ENCODE data around the gene HMGXB4.
A peak's percentile ranks its signal among the peaks of the same experiment; 100 is the strongest.

Gene HMGXB4

GRCh38 chr22:35330258-35330861 lies 73.1 kb downstream of the HMGXB4 start:
- no peak for TF ChIP-seq CTCF (conservative IDR thresholded peaks at IDR 0.05)
- no peak overlapping the region for H3K27ac ChIP-seq

DNA sequence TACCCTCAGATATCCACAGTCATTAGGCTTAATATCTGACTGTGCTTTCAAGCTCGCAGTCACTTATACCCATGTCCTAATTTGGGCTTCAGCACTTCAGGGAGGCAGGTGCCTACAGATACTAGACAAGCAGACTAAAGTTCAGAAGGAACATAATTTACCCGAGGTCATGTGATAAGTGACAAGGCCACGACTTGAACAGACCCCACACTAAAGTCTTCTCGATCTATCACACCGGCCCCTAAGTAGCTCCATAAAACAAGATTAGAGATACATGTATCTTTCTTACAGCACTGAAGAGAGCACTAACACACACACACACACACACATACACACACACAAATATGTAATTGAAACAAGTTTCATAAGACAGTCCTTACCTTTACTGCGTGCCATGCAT lies 75.0 kb downstream of the HMGXB4 start:
- TF ChIP-seq CTCF (conservative IDR thresholded peaks at IDR 0.05), result no peak
- no peak overlapping the region for H3K27ac ChIP-seq

DNA sequence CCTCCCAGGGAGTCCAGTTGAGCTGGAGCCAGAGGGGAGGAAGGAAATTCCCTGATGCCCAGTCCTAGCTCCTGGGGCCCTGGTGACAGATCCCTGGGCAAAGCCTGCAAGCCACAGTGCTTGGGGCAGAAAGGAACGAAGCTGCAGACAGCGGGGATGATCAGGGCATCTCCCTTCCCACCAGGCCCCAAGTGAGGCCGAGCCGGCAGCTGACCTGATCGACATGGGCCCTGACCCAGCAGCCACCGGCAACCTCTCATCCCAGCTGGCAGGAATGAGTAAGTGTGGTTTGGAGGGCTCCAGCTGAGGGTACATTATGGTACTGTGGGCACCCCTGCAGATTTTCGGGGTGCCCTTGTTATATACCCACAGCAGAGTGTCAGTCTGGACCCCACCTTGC lies 75.9 kb downstream of the HMGXB4 start:
- TF ChIP-seq CTCF (conservative IDR thresholded peaks at IDR 0.05), result no peak
- no peak overlapping the region for H3K27ac ChIP-seq

- no peak overlapping the region for H3K27ac ChIP-seq
- TF ChIP-seq CTCF (conservative IDR thresholded peaks at IDR 0.05), result no peak
Observed at GRCh38 chr22:35334004-35334403, 76.7 kb downstream of the HMGXB4 start.

DNA sequence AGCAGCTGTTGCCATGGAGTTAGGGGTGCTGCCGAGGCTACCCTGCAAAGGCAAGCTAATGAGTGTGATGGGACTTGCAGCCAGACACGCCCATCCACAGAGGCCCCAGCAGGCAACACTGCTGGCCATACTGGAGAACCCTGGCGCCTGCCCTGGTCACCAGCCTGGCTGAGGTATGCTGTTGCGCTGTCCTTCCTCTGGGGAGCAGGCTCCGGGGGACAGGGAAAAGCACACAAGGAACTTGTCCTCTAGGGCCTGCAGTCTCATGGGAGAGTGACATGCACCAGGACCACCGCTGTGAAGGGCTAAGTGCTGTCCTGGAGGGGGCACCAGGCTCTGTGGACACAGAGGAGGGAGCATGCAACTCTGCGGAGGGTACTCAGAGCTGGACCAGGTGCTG lies 78.2 kb downstream of the HMGXB4 start:
- H3K27ac ChIP-seq, result peak overlapping the region; percentile 23; the same call in 1 of the 2 replicates
- TF ChIP-seq CTCF (conservative IDR thresholded peaks at IDR 0.05), result no peak

DNA sequence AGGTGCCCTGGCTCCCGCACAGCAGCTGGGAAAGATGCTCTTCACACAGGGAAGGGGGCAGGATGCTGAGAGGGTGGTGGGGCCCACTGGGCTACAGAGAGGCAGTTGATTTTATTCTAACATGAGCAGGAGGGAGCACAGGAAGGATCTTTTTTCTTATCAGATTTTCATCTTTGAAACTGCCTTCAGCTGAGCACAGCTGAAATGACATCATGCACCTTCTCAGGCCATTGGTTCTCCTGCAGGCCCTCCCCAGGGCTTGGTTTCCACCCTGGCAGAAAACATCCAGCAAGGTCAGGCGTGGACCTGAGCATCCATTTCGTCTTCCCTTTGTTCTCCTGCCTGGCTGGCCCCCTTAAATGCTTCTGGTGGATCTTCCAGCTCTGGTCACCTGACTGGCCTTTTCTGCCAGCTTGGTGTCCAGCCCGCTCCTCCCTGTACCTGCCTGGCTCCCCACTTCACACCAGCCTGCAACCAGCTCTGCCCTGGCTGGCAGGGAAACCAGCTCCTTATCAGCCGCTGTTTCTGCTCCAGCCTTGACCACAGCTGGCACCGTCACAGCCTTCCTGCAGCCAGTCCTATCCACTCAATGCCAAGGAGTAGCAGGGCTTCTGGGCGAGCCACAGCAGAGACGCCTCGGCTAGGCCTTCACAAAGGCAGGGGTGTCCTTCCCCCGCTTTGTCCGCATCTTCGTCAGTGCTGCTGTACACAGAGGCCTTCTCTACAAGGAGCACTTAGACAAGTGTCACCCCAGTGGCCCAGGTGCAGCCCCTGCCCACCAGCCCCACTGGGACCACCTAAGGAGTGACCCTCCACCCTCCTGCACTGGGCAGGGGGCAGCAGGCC lies 78.9 kb downstream of the HMGXB4 start:
- peak overlapping the region; percentile 23; the same call in 1 of the 2 replicates for H3K27ac ChIP-seq
- no peak for TF ChIP-seq CTCF (conservative IDR thresholded peaks at IDR 0.05)

GRCh38 chr22:35337932-35338331 lies 80.6 kb downstream of the HMGXB4 start:
- no peak overlapping the region for H3K27ac ChIP-seq
- no peak for TF ChIP-seq CTCF (conservative IDR thresholded peaks at IDR 0.05)
